A549 treated with RU486 at 1 μM for 4 hours (cell line): ENCODE results near the gene TUBA3C. TPM values are rescaled to one million over a fixed set of nuclear protein-coding genes. Genes with fewer than 3 reads are reported as not detected.

Source experiments
- total RNA-seq: library from RNA; stranded (reverse); fragments of 200-300 nt; extraction: Qiagen RNA extraction; gene quantifications from 5 replicates; pipeline ENCODE4 v1.2.3, GENCODE V29; 2022; ENCODE audit warnings: low read depth

The TUBA3C gene
- total RNA-seq = not detected in 5 replicates

GRCh38 chr13:19181621-19182485 lies at the start of gene TUBA3C:
TSS of gene TUBA3C (minus strand) at chr13:19181824. CDS start at chr13:19181747, 77 bp downstream.

